Left ventricle myocardium inferior (tissue), 1 donor: ENCODE data around the gene ITIH5. TPM values are rescaled to one million over a fixed set of nuclear protein-coding genes. Genes with fewer than 3 reads are reported as not detected.

ENCODE experiments used
- DNase-seq: peaks from one replicate; pipeline ENCODE4 v3.0.0-alpha.2; 2020
- H3K27ac ChIP-seq: fragments of 200-600 bp; replicated peaks from 2 replicates; pipeline ENCODE4 v1.8.0; 2021
- H3K27me3 ChIP-seq: fragments of 200-600 bp; 2 replicates; pipeline ENCODE4 v1.8.0; 2021; ENCODE audit warnings: low read depth
- H3K36me3 ChIP-seq: fragments of 200-600 bp; 2 replicates; pipeline ENCODE4 v1.8.0; 2021
- H3K4me1 ChIP-seq: fragments of 200-600 bp; 2 replicates; pipeline ENCODE4 v1.8.0; 2021
- H3K4me3 ChIP-seq: fragments of 200-600 bp; 2 replicates; pipeline ENCODE4 v1.8.0; 2021; ENCODE audit warnings: mild to moderate bottlenecking, moderate library complexity
- H3K9me3 ChIP-seq: fragments of 200-600 bp; replicated peaks from 2 replicates; pipeline ENCODE4 v1.8.0; 2021
- CTCF ChIP-seq: fragments of 200-600 bp; IDR thresholded peaks from 2 replicates; pipeline ENCODE4 v1.8.0; 2021; ENCODE audit warnings: antibody characterized with exemption, mild to moderate bottlenecking, borderline replicate concordance
- intact Hi-C: fragments of 100-400 bp; cut with micrococcal nuclease; formaldehyde crosslinking; loops from one replicate; pipeline ENCODE4 v1.11.0; 2022
- total RNA-seq: library from RNA; stranded (reverse); fragmentation: NEBNext Ultra II Directional; extraction: Animal tissue kit (Norgen Biotek cat#: 25700); gene quantifications from one replicate; pipeline ENCODE4 v1.2.1, GENCODE V29; 2021
- donor health status: DM: no; HTN: yes; CAD: no; lungs with severe emphysema.

The ITIH5 gene
- total RNA-seq, 1 donor from 2014 or later, result 10.8 TPM

GRCh38 chr10:7593063-7593462 lies 73.7 kb downstream of the ITIH5 start:
- H3K36me3 ChIP-seq, result no peaks in the 10 kb centered on the region
- peak overlapping the region; percentile 78 for H3K27ac ChIP-seq
- peak; percentile 63 for DNase-seq
- TF ChIP-seq CTCF, result no peak
- no peaks in the 10 kb centered on the region for H3K27me3 ChIP-seq
- H3K4me1 ChIP-seq, result peaks cover 13% of the 10 kb centered on the region
- no peak overlapping the region for H3K4me3 ChIP-seq
- intact Hi-C loops, result no loop called here
- no peaks in the 10 kb centered on the region for H3K9me3 ChIP-seq

GRCh38 chr10:7592627-7593026 lies 74.1 kb downstream of the ITIH5 start:
- no peak for TF ChIP-seq CTCF
- peaks cover 13% of the 10 kb centered on the region for H3K4me1 ChIP-seq
- peak overlapping the region; percentile 78 for H3K27ac ChIP-seq

DNA sequence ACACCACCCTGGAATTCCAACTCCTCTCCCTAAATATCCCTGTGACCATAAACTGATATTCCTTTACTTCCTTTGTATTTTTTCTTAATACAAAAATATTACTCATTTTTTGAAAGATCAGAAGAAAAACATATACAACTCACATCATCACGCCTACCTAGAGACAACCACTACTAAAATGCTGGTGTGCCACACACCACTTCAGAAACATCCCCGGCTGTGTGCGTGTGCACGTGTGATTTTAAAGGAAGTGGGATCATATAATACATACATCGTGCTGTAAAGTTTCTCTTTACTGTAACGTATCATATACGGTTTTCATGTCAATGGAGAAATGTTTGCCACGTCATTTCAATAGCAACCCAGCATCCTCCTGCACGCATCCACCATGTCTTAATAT lies 76.5 kb downstream of the ITIH5 start:
- H3K27ac ChIP-seq, result no peak overlapping the region
- intact Hi-C loops, result no loop called here
- TF ChIP-seq CTCF, result no peak

More at GRCh38 chr10:7592627-7593026, 74.1 kb downstream of the ITIH5 start:
- Histone ChIP-seq H3K36me3 (no peaks in the 10 kb centered on the region), H3K4me3 (no peak overlapping the region), H3K9me3 (no peaks in the 10 kb centered on the region), H3K27me3 (no peaks in the 10 kb centered on the region)
- no peak for DNase-seq
- intact Hi-C loops, result no loop called here

DNA sequence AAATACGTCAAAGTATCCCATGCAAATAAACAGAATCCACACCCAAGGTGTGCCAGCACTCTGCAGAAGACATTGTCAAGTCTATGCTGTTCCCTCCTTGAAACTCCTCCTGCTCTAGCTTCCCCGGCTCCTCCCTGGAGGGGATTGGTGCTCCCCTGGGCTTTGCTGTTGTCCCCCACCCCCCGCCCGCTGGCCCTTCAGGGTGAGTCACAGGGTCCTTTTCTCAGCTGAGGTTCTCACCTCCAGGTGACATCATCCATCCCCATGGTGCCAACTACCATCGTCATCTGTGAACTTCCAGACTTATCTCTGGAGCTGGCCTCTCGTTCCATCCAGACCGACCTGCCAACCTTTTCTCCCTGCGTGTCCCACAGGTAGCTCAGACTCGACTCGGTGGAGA lies 77.0 kb downstream of the ITIH5 start:
- no peak for TF ChIP-seq CTCF
- Histone ChIP-seq H3K36me3 (no peaks in the 10 kb centered on the region), H3K9me3 (no peaks in the 10 kb centered on the region), H3K4me1 (peaks cover 13% of the 10 kb centered on the region), H3K27ac (no peak overlapping the region), H3K27me3 (no peaks in the 10 kb centered on the region), H3K4me3 (no peak overlapping the region)
- intact Hi-C loops, result no loop called here
- no peak for DNase-seq

More for the DNA sequence above, 76.5 kb downstream of the ITIH5 start:
- Histone ChIP-seq H3K4me3 (no peak overlapping the region), H3K27me3 (no peaks in the 10 kb centered on the region), H3K4me1 (peaks cover 13% of the 10 kb centered on the region), H3K9me3 (no peaks in the 10 kb centered on the region), H3K36me3 (no peaks in the 10 kb centered on the region)
- no peak for DNase-seq

DNA sequence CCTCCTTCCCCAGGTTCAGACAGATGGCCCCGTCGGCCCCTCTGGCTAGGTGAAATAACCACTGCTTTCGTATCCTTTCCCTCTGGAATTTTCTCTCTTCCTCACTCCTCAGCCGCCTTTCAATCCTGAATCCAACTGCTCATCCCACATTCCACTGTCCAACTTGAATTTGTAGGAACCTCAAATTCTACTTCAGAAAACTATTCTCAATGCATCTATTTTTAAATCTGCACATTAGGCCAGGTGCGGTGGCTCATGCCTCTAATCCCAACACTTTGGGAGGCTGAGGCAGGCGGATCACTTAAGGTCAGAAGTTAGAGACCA lies 78.9 kb downstream of the ITIH5 start:
- no peak for DNase-seq
- Histone ChIP-seq H3K27me3 (no peaks in the 10 kb centered on the region), H3K9me3 (no peaks in the 10 kb centered on the region), H3K4me3 (no peak overlapping the region), H3K36me3 (no peaks in the 10 kb centered on the region), H3K4me1 (peaks cover 12% of the 10 kb centered on the region), H3K27ac (no peak overlapping the region)
- intact Hi-C loops, result no loop called here
- TF ChIP-seq CTCF, result no peak

- intact Hi-C loops, result no loop called here
- Histone ChIP-seq H3K27me3 (no peaks in the 10 kb centered on the region), H3K9me3 (no peaks in the 10 kb centered on the region), H3K4me3 (no peak overlapping the region), H3K36me3 (no peaks in the 10 kb centered on the region), H3K4me1 (peaks cover 8% of the 10 kb centered on the region), H3K27ac (no peak overlapping the region)
- DNase-seq, result no peak
- no peak for TF ChIP-seq CTCF
These were observed 79.5 kb downstream of the ITIH5 start for GRCh38 chr10:7587168-7587864.
